GM18507 (cell line): ENCODE measurements around the gene MBD2.
A peak's percentile ranks its signal among the peaks of the same experiment; 100 is the strongest.
"Not testable (repeated sequence)": the region's sequence is repeated elsewhere in the genome, so short reads cannot be mapped to it uniquely, and the experiment has no call there.

Experiments
- DNase-seq: peaks from one replicate; pipeline ENCODE4 v3.0.0; 2011; ENCODE audit warnings: low read depth; ENCODE audit not compliant: insufficient read length; ENCODE audit errors: extremely low spot score
- FAIRE-seq: peaks from 2 replicates; lab custom pipeline; 2011; peaks lifted over from hg19 to GRCh38; lab: Jason Lieb, UNC

The MBD2 gene

GRCh38 chr18:54239091-54239490, 14.6 kb upstream of the MBD2 start:
- FAIRE-seq, result no peak
- no peak for DNase-seq

DNA sequence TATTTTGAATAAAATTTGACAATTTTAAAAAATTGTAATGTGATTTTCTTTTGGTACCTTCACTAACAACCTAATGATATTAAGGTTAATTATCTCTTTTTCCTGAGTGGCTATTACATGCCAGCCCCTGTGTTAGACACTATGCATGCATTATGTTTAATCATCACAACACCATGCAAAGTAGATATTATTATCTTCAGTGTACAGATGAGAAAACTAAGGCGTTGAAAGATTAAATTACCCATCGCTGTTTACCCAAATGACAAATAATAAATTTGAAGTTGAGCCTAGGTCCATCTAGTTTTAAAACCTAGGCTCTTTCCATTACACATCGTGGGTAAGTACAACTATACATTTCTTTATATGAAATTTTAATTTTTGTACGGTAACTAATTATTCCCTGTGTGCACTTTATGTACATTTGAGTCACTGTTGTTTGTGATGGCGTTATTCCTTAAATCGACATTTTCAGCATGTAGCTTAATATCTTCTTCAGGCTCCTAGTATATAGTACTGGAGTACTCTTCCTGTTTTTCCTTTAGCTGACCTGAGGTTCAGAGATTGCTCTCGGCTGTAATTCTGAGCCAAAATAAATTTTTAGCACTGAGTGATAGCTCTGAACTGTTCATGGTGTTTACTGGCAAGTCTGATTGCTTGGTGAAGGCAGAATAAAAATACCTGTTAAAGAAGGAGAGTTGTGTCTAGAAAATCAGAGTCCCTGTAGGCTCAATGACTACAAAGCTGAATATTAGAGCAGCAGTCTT, 13.9 kb upstream of the MBD2 start:
- no peak for DNase-seq
- FAIRE-seq, result peak; percentile 60

GRCh38 chr18:54235871-54236270, 11.4 kb upstream of the MBD2 start:
- no peak for FAIRE-seq
- DNase-seq, result no peak

DNA sequence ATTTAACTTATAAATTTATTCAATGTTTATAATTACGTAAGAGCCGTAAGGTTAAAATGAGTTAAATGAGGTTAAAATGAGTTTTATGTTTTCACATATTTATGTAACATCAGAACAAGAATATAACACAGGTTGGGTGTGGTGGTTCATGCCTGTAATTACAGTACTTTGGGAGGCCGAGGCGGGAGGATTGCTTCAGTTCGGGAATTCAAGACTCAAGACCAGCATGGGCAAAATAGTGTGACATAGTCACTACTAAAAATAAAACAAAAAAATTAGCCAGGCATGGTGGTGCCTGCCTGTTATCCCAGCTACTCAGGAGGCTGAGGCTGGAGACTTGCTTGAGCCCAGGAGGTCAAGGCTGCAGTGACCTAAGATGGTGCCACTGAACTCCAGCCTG, 9.3 kb upstream of the MBD2 start:
- FAIRE-seq (no peak), DNase-seq (no peak)

DNA sequence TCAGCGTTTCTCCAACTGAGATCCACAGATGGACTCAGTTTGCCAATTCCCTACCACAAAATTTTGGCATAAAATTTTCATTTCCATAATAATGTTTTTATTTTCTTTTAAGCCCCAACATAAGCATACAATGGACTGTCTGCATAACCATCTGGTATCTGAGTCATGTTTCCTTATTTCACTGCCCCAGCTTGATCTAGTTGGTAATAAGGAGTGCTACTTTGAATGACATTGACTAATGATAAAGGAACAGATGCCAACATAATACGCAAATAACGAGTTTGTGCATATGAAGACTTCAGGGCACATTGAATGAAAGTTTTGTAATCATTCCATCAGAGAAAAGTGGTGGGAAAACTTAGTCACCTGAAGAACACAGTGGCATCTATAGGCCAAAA, 8.8 kb upstream of the MBD2 start:
- FAIRE-seq (no peak), DNase-seq (no peak)

GRCh38 chr18:54232485-54233227, 8.2 kb upstream of the MBD2 start:
- no peak for DNase-seq

GRCh38 chr18:54229421-54230059, 5.1 kb upstream of the MBD2 start:
- no peak for FAIRE-seq
- no peak for DNase-seq

More at GRCh38 chr18:54232485-54233227, 8.2 kb upstream of the MBD2 start:
- FAIRE-seq, result no peak

DNA sequence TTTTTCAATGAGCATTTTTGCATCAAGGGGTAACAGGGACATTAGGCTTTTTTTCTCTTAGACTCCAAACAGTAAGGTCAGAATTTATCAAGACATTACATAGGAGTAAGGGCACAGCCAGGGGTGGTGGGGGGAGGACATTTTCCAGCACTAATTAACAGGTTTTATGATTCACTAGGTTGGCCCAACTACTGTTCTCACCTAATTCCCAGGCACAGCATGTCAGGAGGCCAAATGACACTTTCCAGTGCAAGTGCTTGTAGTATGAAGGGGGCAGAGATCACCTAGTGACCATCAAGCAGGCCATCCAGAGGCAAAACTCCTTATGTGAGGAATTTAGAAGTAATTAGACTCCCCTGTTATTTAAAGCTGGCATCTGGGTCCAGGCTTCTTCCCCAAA, 3.9 kb upstream of the MBD2 start:
- DNase-seq, result no peak
- no peak for FAIRE-seq

GRCh38 chr18:54223568-54224241, 764 bp downstream of the MBD2 start:
- DNase-seq, result no peak
- FAIRE-seq, result peak; percentile 49

GRCh38 chr18:54222922-54223567, 1.4 kb downstream of the MBD2 start:
- no peak for DNase-seq
- FAIRE-seq, result peak; percentile 97

DNA sequence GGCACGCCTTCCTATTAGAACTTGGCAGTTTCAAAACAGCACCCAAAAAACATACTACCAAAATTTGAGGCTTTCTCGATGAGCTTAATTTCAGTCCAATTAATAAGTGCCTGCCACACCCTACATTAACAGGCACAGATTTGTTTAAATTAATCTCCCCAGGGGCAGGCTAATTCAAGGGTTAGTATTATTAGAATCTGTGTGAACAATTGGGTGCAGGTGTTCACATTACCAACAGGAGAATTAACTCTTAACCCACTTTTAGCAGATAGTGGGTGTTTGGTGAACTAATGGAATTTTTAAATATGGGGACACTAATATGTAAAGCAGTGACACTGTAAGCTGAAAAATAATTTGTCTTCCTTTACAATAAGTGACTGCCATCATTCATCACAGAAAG, 4.1 kb downstream of the MBD2 start:
- FAIRE-seq, result no peak
- DNase-seq, result no peak

- DNase-seq, FAIRE-seq: not testable (repeated sequence)
Measured at GRCh38 chr18:54218803-54219202, 5.7 kb downstream of the MBD2 start.

DNA sequence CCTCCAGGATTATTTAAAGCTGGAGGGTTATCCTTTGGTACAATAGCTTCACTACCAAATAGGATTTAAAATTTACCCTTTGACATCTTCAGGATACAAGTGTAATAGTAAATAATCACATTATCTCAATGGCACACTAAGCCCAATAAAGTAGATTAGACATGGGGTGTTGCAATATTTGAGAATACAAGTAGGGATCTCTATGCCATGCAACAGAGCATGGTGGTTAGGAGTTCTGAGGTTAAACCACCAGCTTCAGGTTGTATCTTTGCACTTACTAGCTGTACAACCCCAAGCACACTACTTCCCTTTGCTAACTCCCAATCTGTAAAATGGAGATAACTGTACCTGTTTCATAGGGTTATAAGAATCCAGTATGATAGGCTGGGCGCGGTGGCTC, 6.2 kb downstream of the MBD2 start:
- DNase-seq (no peak), FAIRE-seq (peak; percentile 63)

GRCh38 chr18:54217624-54218023, 6.8 kb downstream of the MBD2 start:
- FAIRE-seq, result peak; percentile 74
- DNase-seq, result no peak

DNA sequence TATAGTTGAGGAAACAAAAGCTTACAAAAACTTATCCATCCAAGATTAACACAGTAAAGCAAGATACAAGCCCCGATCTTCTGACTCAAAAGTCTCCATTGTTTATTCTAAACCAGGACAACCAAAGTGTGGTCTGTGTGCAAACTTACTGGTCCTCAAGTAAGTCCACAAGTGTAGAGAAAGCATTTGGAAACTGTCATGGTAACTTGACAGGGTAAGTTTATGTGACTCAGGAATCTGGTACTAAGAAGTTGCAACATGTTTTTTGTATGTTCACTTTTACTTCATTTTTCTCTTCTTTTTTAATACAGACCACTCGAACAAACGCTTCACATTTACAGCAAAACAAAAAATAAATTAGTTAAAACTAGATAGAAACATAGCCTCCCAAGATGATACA, 9.4 kb downstream of the MBD2 start:
- FAIRE-seq, result peak; percentile 12
- no peak for DNase-seq

- DNase-seq (no peak), FAIRE-seq (peak; percentile 75)
Measured at GRCh38 chr18:54210463-54210862, 14.0 kb downstream of the MBD2 start.

DNA sequence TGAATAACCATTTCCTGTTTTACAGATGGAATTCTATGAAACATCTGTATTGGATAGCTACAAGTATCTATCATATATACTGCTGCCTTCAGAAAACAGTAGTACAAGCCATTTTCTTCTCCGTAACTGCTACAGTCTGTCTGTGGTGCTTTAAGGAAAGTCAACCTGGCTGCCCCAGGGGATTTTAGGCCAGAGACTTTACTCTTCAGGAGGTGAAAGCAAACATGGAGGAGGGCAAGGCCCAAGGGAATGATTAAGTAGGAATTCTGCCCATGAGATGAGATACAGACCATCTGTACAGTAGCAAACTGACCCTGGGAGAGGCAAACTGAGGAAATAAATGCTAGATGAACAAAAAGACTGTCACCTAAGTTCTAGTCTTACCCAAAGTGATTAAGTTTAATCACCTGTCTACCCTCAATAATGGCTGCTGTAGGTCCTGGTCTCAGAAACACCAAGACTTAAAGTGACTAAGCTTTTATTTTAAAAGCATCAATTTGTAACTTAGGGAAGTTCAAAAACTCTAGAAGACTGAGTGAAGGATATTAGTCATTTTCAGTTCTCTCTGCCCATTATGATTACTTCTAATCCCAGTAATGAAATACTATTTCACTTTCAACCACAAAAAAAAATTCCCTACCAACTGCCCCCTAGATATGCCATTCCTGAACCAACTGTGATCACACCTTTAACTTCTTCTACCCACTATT, 14.8 kb downstream of the MBD2 start:
- FAIRE-seq (peak; percentile 93), DNase-seq (no peak)

DNA sequence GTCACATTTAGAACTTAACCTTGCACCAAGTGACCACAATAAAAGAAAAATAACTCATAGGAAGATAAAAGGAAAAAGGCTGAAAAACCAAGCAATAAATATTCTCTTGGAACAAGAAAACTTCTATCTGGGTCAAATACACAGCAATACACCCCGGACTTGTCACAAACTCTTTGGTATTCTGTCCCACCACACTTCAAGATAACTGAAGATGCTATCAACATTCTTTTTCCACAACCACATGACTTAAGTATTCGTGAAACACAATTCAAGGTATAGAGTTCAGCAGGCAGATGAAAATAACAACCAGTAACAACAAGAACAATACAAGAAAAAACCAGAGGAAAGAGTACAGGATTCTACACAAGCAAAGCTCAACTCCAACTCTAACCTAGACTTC, 18.0 kb downstream of the MBD2 start:
- DNase-seq, result no peak
- FAIRE-seq, result peak; percentile 24

- no peak for FAIRE-seq
Measured at GRCh38 chr18:54205959-54206358, 18.5 kb downstream of the MBD2 start.

More at GRCh38 chr18:54205959-54206358, 18.5 kb downstream of the MBD2 start:
- no peak for DNase-seq
